ENCODE measurements around the gene CMIP.

CMIP gene

GRCh38 chr16:81694494-81695280 lies 250.1 kb downstream of the CMIP start:
- DNase-seq = no peak

DNA sequence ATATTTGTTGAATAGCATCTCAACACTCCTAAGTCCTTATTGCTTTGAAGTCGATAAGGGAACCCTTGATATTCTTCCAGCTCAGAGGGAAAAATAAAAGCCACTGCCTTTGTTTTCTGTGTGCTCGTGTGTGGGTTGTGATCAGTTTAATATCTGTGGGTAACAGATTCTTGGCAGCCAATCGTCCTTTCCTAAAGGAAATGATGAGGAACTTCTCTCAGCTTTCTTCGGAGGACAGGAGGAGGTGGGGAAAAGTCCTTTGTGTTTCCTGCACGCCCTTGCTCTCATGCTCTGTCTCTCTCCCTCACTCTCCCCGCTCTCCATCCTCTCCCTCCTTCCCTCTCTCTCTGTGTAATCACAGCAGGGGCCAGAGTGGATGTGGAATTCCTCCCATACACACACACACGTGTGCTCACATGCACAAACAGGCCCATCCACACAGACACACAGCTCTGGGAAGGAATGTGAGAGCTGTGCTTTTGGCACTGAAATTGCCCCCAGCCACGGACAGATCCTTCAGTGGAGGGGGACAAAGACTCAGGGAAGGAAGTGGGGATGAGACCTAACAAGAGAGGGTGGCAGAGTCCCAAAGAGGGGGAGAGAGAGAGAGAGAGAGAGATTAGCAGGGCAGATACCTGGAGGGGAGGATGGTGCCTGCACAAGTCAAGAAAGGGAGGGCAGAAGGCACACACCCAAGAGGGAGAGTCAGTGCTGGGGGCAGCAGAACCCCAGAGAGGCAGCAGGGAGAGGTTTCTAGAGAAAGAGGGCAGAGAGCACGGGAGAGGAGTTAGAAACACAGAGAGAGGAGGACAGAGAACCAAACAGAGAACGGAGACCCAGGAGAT lies 250.9 kb downstream of the CMIP start:
- no peak for DNase-seq

- DNase-seq = no peak
These were observed 251.8 kb downstream of the CMIP start for GRCh38 chr16:81696166-81696960.

DNA sequence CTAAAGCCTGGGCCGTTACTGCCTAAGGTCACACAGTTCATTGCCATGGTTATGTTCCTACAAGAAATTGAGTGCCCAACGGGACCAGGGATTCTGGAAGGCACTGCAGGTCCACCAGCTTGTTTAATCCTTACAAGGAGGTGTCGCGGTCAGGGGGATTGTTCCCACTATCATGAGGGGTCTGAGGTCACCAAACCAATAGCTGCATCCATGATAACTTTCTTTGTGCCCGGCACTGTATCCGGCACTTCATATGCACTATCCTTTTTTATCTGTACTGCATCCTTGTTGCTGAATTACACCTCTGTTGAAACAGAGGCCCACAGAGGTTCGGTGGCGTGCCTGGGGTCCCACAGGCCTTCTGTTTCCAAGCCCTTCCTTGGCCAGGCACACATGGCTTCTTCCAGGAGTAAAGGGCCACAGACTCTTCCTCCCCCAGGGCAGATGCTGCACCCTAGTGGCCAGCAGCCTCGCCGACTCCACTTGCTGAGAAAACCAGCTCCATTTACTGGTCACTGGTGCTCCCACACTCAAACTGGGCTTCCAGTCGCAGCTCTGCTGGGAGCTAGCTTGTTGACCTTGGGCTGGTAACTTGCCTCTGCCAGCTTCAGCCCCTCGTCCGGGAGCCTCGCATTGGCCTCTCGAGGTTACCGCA lies 252.5 kb downstream of the CMIP start:
- no peak for DNase-seq

GRCh38 chr16:81697616-81698309 lies 253.2 kb downstream of the CMIP start:
- DNase-seq = no peak

GRCh38 chr16:81698310-81698641 lies 253.7 kb downstream of the CMIP start:
- DNase-seq = no peak

DNA sequence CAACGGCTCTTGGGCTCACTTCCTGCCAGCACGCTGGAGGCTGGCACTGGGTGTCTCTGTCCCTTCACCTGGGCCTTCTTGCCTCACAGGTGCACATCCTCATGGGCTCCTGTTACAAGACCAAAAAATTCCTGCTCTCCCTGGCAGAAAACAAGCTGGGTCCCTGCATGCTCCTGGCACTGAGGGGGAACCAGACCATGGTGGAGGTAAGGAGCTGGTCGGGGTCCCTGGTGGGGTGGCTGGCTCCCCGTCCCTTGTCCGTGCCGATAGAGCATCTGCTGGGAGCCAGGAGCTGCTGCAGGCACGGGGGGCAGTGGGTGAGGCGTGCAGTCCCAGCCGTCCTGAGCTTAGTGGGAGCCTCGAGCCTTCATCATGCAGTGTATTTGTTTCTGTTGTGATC lies 255.0 kb downstream of the CMIP start:
- no peak for DNase-seq

DNA sequence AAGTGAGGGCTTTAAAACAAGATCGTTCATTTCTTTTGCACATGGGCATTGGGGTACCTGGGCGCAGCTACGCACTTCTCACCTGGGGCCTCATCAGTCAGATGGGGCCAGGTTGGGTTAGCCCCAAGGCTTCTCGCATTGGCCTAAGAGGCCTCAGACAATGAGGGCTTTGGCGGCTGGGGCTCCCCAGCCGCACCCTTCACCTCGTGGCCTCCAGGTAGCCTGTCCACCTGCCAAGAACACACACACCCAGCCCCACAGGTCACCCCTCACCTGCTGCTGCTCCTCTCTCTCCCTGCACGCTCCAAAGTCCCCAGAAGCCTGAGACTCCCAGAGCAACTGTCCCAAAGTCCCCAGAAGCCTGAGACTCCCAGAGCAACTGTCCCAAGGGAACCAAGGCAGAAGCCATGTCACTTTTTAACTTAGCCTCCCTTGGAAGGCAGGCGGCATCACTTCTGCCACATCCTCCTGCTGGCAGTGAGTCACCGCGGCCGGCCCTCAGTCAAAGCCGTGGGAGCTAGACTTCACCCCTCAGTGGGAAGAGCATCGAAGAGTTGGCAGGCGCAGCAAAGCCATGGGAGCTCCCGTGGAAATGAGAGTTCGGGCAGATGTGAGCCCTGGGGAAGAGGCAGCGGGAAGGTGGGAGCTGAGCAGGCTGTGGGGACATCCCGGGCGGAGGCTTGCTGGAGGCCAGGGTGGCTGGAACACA lies 255.6 kb downstream of the CMIP start:
- no peak for DNase-seq

DNA sequence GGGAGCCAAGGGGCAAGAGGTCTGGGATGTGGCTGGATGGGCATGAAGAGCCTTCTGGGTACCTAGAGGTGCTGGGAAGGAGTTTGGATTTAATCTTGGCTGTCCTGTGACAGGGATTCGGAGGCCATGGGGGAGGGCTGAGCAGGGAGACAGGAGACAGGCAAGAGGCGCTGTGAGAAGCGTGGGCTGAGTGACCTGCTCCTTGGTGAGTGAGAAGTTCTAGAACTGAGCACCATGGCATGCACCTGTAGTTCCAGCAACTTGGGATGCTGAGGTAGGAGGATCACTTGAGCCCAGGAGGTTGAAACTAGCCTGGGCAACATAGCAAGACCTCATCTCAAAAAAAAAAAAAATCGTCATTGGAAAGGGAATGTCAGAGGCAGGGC lies 256.2 kb downstream of the CMIP start:
- DNase-seq = no peak

GRCh38 chr16:81701296-81701970 lies 256.8 kb downstream of the CMIP start:
- no peak for DNase-seq

DNA sequence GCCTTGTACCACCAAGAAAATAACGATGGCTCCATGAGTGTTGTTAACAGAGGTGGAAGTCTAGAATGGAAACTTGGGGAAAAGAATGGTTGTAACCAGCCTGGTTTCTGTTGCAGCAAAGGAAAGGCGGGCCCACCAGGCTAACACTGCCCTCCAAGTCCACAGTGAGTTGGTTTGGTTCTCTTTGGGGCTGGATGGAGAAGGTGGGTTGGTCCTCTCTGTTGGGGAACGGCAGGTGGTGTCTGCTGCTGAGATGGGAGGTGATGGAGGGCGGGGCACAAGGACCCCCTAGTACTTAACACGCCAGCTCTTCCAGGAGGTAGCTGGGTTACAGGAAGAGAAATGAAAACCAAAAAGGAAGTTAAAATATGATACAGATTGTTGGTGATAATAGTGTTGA lies 257.9 kb downstream of the CMIP start:
- DNase-seq = no peak

DNA sequence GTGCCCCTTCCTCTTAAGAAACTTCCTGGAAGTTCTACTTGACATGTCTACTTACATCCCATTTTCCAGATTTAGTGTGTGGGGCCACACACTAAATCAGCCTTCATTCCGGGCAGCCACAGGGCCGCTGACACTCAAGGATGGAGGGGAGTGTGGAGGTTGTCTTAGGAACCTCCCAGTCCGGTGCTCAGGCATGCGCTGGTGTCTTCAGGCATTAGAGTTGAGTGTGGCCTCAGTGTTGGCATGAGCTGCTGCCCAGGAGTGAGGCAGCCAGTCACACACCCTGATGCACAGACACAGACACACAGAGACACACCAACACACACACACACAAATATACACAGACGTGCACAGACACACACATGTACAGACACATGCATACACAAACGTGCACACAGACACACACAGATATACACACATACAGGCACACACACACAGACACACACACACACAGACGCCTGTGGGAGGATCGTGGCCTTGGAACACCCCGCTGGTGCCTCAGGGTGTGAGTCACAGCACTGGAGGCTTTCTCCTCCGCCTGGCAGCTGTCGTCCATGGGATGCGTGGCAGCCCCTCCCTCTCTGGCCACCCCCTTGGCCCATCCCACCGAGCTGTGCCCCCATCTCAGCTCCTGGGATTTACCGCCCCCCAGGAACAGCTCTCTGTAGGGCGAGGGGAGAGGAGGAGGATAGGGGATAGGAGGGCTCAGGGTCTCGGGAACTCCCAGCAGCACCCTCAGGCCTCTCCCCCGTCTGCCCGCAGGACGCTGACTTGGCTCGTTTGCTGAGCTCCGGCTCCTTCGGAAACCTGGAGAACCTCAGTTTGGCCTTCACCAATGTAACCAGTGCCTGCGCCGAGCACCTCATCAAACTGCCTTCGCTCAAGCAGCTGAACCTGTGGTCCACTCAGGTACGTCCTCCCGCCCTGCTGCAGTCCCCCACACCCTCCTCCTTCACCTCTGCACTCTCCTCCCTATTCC lies 258.9 kb downstream of the CMIP start:
- DNase-seq = no peak

DNA sequence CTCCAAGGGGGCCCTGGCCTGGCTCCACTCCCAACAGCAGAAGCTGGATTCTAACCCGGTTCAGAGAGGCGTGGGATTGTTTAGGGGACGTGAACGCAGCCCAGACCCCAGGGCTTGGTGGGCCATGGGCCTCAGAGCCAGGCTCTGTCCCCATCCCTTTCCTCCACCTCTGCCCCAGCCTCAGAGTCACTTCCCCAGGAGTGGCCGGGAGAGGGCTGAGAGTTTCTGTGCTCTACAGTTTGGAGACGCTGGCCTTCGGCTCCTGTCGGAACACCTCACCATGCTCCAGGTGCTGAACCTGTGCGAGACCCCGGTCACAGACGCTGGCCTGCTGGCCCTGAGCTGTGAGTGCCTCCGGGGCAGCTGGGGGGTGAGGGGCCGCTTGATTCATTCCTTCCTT lies 260.7 kb downstream of the CMIP start:
- no peak for DNase-seq

DNA sequence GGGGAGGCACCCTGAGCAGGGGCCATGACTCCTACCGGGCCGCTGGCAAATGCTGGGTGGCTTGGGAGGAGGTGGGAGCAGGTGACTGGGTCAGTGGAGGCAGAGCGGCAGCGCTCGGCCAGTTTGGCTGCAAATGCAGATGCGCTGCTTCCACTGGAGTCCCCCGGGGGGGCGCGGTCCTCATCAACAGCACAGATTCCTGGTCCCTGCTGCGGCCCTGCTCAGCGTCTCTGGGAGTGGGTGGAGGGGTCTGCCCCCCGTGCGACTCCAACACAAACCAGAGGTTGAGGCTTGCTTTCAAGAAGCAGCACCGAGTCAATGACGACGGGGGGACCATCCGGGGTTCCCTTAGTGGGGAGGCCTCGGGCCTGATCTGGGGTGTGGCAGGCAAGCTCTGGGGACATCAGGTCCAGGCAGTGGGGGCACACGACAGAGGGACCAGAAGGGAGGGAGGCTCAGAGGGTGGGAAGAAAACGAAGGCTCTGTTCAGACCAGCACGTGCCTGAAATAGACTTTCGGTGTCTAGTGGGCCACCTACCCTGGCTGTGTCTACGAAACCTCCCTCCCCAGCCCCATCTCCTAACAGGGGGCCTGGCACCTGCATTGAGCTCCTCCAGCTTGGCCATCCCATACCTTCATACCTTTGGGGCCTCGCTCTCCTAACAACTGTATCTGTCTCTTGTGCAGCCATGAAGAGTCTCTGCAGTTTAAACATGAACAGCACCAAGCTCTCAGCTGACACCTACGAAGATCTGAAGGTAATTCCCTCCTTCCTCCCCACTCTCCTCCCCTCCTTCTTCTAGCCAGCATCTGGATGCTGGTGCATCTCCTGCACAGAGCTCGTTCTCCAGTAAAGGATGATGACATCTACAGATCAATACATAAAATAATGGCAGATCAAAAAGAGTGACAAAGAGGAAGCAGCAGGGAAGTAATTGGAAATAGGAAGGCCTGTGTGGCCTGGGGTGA lies 262.0 kb downstream of the CMIP start:
- no peak for DNase-seq

DNA sequence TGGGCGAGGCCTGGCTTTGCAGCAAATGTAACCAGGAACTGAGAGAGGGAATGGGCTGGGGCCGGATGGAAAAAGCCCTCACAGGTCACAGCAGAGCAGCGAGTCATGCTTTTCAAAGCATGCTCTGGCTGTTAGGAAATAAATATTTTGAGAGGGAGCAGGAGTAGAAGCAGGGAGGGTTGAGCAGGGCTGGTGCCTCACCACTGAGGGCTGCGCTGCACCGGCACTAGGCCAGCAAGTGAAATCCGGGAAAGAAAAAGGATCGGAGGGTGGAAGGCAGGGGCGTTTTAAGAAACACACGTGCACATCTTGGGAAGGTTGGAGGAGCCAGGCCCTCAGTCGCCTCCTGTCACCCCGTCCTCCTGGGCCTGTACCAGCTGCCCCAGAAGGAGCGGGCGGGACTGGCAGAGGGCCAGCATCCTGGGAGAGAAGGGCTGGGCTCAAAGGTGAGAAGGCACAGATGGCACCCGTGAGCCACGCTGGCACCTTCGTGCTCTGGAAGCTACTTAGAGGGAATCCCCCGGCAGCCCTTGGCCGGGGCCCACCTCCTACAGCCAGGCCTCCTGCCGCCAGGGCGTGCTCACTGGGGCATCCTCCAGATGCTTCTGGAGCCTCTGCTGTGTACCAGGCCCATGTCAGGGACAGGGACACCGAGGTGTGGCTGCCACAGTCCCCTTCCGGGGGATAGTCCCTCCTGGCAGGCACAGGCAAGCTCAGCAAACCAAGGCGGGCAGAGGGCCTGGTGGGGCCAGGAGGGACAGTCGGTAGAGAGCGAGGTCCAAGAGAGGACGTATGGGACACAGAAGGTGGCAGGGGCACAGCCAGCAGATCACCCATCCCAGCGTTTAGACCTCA lies 263.0 kb downstream of the CMIP start:
- DNase-seq = no peak

DNA sequence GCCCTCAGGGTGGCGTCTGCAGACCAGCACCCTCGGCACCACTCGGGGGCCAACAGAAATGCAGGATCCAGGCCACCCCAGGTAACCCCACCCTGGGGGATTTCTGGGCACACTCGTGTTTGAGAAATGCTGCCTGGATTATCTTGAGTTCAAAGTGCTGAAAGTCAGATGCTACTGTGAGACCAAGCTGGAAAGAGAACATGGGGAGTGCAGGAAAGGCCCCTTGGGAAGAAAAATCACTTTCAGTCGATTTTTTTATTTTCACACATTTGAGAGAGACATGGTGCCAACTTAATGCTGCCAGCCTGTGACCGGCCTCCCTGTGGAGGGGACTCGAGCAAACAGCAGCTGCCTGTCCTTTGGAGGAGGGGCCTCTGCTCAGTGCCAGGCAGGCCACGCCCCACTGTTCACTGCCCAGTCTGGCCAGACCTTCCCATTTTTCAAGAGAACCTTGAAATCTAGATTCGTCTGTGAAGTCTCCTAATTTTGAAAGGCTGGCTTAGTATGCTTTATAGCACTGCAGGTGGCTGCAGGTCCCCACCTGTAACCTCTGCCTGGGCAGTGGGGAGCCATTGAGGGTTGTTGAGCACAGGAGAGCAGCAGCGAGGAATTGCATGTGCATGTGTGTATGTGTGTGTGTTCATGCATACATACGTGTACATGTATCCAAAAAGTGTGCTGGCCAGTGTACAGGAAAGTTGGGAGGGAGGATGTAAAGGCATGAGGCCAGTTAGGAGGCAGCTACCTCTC lies 263.8 kb downstream of the CMIP start:
- DNase-seq = no peak

Measured in NCI-H2029 treated with DMSO at 0.1 percent for 48 hours (cell line).